ENCODE data around the gene GSTP1.
"Not testable (repeated sequence)": the region's sequence is repeated elsewhere in the genome, so short reads cannot be mapped to it uniquely, and the experiment has no call there.

GSTP1 gene

GRCh38 chr11:67583247-67584204 lies at the start of gene GSTP1:
TSS of gene GSTP1 (plus strand) at chr11:67583812. CDS start at chr11:67583844, 32 bp downstream.
- peak; percentile 92 for DNase-seq (ENCODE audit: low spot score)

- DNase-seq (ENCODE audit: low spot score): no peak
Observed at GRCh38 chr11:67534070-67534679, 49.4 kb upstream of the GSTP1 start.

GRCh38 chr11:67535561-67535960 lies 48.1 kb upstream of the GSTP1 start:
- no peak for DNase-seq (ENCODE audit: low spot score)

GRCh38 chr11:67538306-67538705 lies 45.3 kb upstream of the GSTP1 start:
- DNase-seq (ENCODE audit: low spot score): peak; percentile 6

GRCh38 chr11:67538823-67539505 lies 44.6 kb upstream of the GSTP1 start:
- DNase-seq (ENCODE audit: low spot score): peak; percentile 4

GRCh38 chr11:67539550-67539949 lies 44.1 kb upstream of the GSTP1 start:
- peak; percentile 6 for DNase-seq (ENCODE audit: low spot score)

GRCh38 chr11:67541198-67541597 lies 42.4 kb upstream of the GSTP1 start:
- DNase-seq (ENCODE audit: low spot score): peak; percentile 23

GRCh38 chr11:67542169-67542568 lies 41.4 kb upstream of the GSTP1 start:
- peak; percentile 26 for DNase-seq (ENCODE audit: low spot score)

- DNase-seq (ENCODE audit: low spot score): peak; percentile 16
Observed at GRCh38 chr11:67542971-67543370, 40.6 kb upstream of the GSTP1 start.

GRCh38 chr11:67543585-67543984 lies 40.0 kb upstream of the GSTP1 start:
- DNase-seq (ENCODE audit: low spot score): peak; percentile 9

GRCh38 chr11:67544616-67545242 lies 38.9 kb upstream of the GSTP1 start:
- peak; percentile 28 for DNase-seq (ENCODE audit: low spot score)

GRCh38 chr11:67545280-67545679 lies 38.3 kb upstream of the GSTP1 start:
- DNase-seq (ENCODE audit: low spot score): peak; percentile 65

- not testable (repeated sequence) for DNase-seq (ENCODE audit: low spot score)
Observed at GRCh38 chr11:67548112-67548511, 35.5 kb upstream of the GSTP1 start.

- peak; percentile 36 for DNase-seq (ENCODE audit: low spot score)
Observed at GRCh38 chr11:67548555-67549110, 35.0 kb upstream of the GSTP1 start.

- no peak for DNase-seq (ENCODE audit: low spot score)
Observed at GRCh38 chr11:67551127-67551526, 32.5 kb upstream of the GSTP1 start.

GRCh38 chr11:67551697-67552096 lies 31.9 kb upstream of the GSTP1 start:
- not testable (repeated sequence) for DNase-seq (ENCODE audit: low spot score)

GRCh38 chr11:67556244-67556643 lies 27.4 kb upstream of the GSTP1 start:
- no peak for DNase-seq (ENCODE audit: low spot score)

GRCh38 chr11:67558084-67558772 lies 25.4 kb upstream of the GSTP1 start:
- no peak for DNase-seq (ENCODE audit: low spot score)

GRCh38 chr11:67561971-67562619 lies 21.5 kb upstream of the GSTP1 start:
- no peak for DNase-seq (ENCODE audit: low spot score)

- DNase-seq (ENCODE audit: low spot score): no peak
Observed at GRCh38 chr11:67562963-67563704, 20.5 kb upstream of the GSTP1 start.
